Measurements from ENCODE around the gene RASGRP4.

The RASGRP4 gene

DNA sequence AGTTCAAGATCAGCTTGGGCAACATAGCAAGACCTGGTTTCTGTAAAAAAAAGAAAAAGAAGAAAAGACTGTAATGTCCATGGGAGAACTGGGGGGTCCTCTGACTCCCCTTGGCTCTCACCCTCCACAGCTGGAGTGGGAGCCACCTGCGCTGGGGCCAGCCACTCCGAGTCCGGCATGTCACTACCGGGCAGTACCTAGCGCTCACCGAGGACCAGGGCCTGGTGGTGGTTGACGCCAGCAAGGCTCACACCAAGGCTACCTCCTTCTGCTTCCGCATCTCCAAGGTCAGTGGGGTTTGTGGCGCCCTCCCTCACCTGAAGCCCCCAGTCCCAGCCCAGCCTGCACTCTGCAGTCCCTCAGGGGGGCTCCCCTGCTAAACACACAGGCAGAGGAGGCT lies 22.2 kb upstream of the RASGRP4 start:
- 95% methylated on average over 9 of the region's 9 CpGs for WGBS, 2 experiments
- Histone ChIP-seq H3K4me1 (ENCODE audit: control insufficient read depth, insufficient read depth, low read length) (no peaks in the 10 kb centered on the region), H3K36me3 (ENCODE audit: control insufficient read depth, insufficient read depth, low read length) (no peaks in the 10 kb centered on the region), H3K27ac (ENCODE audit: insufficient read depth, low read depth, low read length, poor library complexity, severe bottlenecking) (no peak overlapping the region), H3K9me3 (ENCODE audit: control insufficient read depth, low read length) (no peaks in the 10 kb centered on the region), H3K27me3 (ENCODE audit: control insufficient read depth, insufficient read depth, low read length, poor library complexity, severe bottlenecking) (no peaks in the 10 kb centered on the region), H3K4me3 (ENCODE audit: insufficient read depth, low read depth, low read length) (no peak overlapping the region)

DNA sequence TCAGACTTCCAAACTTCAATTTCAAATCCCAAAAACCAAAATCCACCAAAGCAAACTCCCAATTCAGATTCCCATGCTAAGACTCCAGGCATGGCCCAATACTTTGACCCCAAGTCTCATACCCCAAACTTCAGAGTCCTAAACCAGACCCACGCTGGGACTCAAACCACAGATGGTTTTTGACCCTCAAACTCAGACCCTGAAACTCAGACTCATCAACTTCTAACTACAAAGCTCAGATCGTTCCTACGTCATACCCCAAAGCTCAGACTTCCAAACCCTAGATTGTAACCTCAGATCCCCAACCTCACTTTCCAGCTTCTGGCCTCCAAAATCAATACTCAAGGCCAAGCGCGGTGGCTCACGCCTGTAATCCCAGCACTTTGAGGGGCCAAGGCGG lies 19.3 kb upstream of the RASGRP4 start:
- 93 to 94% methylated on average over 7 of the region's 7 CpGs for WGBS, 2 experiments
- Histone ChIP-seq H3K4me3 (ENCODE audit: insufficient read depth, low read depth, low read length) (no peak overlapping the region), H3K36me3 (ENCODE audit: control insufficient read depth, insufficient read depth, low read length) (no peaks in the 10 kb centered on the region), H3K4me1 (ENCODE audit: control insufficient read depth, insufficient read depth, low read length) (peaks cover 5% of the 10 kb centered on the region), H3K27me3 (ENCODE audit: control insufficient read depth, insufficient read depth, low read length, poor library complexity, severe bottlenecking) (no peaks in the 10 kb centered on the region), H3K27ac (ENCODE audit: insufficient read depth, low read depth, low read length, poor library complexity, severe bottlenecking) (no peak overlapping the region), H3K9me3 (ENCODE audit: control insufficient read depth, low read length) (no peaks in the 10 kb centered on the region)

- Histone ChIP-seq H3K36me3 (ENCODE audit: control insufficient read depth, insufficient read depth, low read length) (no peaks in the 10 kb centered on the region), H3K27ac (ENCODE audit: insufficient read depth, low read depth, low read length, poor library complexity, severe bottlenecking) (no peak overlapping the region), H3K4me3 (ENCODE audit: insufficient read depth, low read depth, low read length) (no peak overlapping the region), H3K9me3 (ENCODE audit: control insufficient read depth, low read length) (no peaks in the 10 kb centered on the region), H3K27me3 (ENCODE audit: control insufficient read depth, insufficient read depth, low read length, poor library complexity, severe bottlenecking) (no peaks in the 10 kb centered on the region), H3K4me1 (ENCODE audit: control insufficient read depth, insufficient read depth, low read length) (peaks cover 5% of the 10 kb centered on the region)
- WGBS, 2 experiments, result 92 to 94% methylated on average over 7 of the region's 7 CpGs
Observed at GRCh38 chr19:38444026-38444425, 18.0 kb upstream of the RASGRP4 start.

DNA sequence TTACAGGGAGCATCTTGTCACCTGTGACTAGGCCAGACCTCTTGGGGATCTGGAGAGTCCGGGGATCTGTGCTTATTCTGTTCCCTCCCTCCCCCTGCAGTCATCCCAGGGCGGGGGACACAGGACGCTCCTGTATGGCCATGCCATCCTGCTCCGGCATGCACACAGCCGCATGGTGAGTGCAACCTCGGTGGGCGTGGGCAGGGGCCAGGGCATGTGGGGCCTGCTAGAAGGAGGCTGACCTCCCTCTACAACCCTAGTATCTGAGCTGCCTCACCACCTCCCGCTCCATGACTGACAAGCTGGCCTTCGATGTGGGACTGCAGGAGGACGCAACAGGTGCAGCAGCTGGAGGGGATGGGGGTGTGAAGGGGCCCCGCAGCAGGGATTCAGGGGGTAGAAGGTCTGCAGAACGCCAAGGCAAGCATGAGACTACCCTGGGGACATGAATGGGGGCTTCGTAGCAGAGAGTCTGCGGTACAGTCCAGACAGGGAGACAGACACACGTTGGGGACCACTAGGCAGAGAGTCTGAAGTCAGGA lies 17.5 kb upstream of the RASGRP4 start:
- no peaks in the 10 kb centered on the region for H3K36me3 ChIP-seq (ENCODE audit: control insufficient read depth, insufficient read depth, low read length)
- WGBS, 2 experiments, result 95% methylated on average over 15 of the region's 15 CpGs
- no peaks in the 10 kb centered on the region for H3K27me3 ChIP-seq (ENCODE audit: control insufficient read depth, insufficient read depth, low read length, poor library complexity, severe bottlenecking)
- peaks cover 5% of the 10 kb centered on the region for H3K4me1 ChIP-seq (ENCODE audit: control insufficient read depth, insufficient read depth, low read length)
- no peak overlapping the region for H3K27ac ChIP-seq (ENCODE audit: insufficient read depth, low read depth, low read length, poor library complexity, severe bottlenecking)
- H3K9me3 ChIP-seq (ENCODE audit: control insufficient read depth, low read length), result no peaks in the 10 kb centered on the region
- no peak overlapping the region for H3K4me3 ChIP-seq (ENCODE audit: insufficient read depth, low read depth, low read length)

DNA sequence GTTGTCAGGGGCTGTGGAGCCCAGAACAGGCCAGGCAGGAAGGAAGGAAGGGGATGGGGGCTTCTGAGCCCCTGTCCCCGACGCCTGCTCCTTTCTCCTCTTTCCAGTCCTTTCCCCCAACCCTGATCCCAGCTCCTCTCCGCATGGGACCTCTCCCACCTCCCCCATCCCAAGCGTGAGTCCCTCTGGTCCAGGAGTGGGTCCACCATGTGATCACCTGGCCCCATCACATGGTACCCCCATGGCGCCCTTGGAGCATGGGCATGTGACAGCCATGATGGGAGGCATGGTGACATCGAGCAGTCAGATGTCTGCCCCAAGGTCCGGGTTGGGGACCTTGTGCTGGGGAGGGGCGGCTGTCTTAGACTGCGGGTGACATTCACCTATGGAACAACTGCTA lies 16.7 kb upstream of the RASGRP4 start:
- Histone ChIP-seq H3K4me3 (ENCODE audit: insufficient read depth, low read depth, low read length) (no peak overlapping the region), H3K9me3 (ENCODE audit: control insufficient read depth, low read length) (no peaks in the 10 kb centered on the region), H3K36me3 (ENCODE audit: control insufficient read depth, insufficient read depth, low read length) (no peaks in the 10 kb centered on the region), H3K27ac (ENCODE audit: insufficient read depth, low read depth, low read length, poor library complexity, severe bottlenecking) (no peak overlapping the region), H3K27me3 (ENCODE audit: control insufficient read depth, insufficient read depth, low read length, poor library complexity, severe bottlenecking) (no peaks in the 10 kb centered on the region), H3K4me1 (ENCODE audit: control insufficient read depth, insufficient read depth, low read length) (peaks cover 5% of the 10 kb centered on the region)
- 86% methylated on average over 9 of the region's 9 CpGs for WGBS, 2 experiments

- no peaks in the 10 kb centered on the region for H3K36me3 ChIP-seq (ENCODE audit: control insufficient read depth, insufficient read depth, low read length)
- no peak overlapping the region for H3K4me3 ChIP-seq (ENCODE audit: insufficient read depth, low read depth, low read length)
- WGBS, 2 experiments, result 42 to 51% methylated on average over 6 to 7 of the region's 7 CpGs
- no peaks in the 10 kb centered on the region for H3K9me3 ChIP-seq (ENCODE audit: control insufficient read depth, low read length)
- H3K4me1 ChIP-seq (ENCODE audit: control insufficient read depth, insufficient read depth, low read length), result peaks cover 5% of the 10 kb centered on the region
- H3K27me3 ChIP-seq (ENCODE audit: control insufficient read depth, insufficient read depth, low read length, poor library complexity, severe bottlenecking), result no peaks in the 10 kb centered on the region
- H3K27ac ChIP-seq (ENCODE audit: insufficient read depth, low read depth, low read length, poor library complexity, severe bottlenecking), result no peak overlapping the region
Observed at GRCh38 chr19:38441657-38442348, 15.8 kb upstream of the RASGRP4 start.

GRCh38 chr19:38440592-38440991 lies 14.6 kb upstream of the RASGRP4 start:
- 87 to 89% methylated on average over 14 of the region's 14 CpGs for WGBS, 2 experiments
- Histone ChIP-seq H3K4me3 (ENCODE audit: insufficient read depth, low read depth, low read length) (no peak overlapping the region), H3K36me3 (ENCODE audit: control insufficient read depth, insufficient read depth, low read length) (no peaks in the 10 kb centered on the region), H3K4me1 (ENCODE audit: control insufficient read depth, insufficient read depth, low read length) (peaks cover 5% of the 10 kb centered on the region), H3K27me3 (ENCODE audit: control insufficient read depth, insufficient read depth, low read length, poor library complexity, severe bottlenecking) (no peaks in the 10 kb centered on the region), H3K27ac (ENCODE audit: insufficient read depth, low read depth, low read length, poor library complexity, severe bottlenecking) (no peak overlapping the region), H3K9me3 (ENCODE audit: control insufficient read depth, low read length) (no peaks in the 10 kb centered on the region)

GRCh38 chr19:38437917-38438316 lies 11.9 kb upstream of the RASGRP4 start:
- 85 to 89% methylated on average over 2 of the region's 2 CpGs for WGBS, 2 experiments
- no peaks in the 10 kb centered on the region for H3K9me3 ChIP-seq (ENCODE audit: control insufficient read depth, low read length)
- no peaks in the 10 kb centered on the region for H3K36me3 ChIP-seq (ENCODE audit: control insufficient read depth, insufficient read depth, low read length)
- peaks cover 23% of the 10 kb centered on the region for H3K4me1 ChIP-seq (ENCODE audit: control insufficient read depth, insufficient read depth, low read length)
- no peak overlapping the region for H3K27ac ChIP-seq (ENCODE audit: insufficient read depth, low read depth, low read length, poor library complexity, severe bottlenecking)
- no peaks in the 10 kb centered on the region for H3K27me3 ChIP-seq (ENCODE audit: control insufficient read depth, insufficient read depth, low read length, poor library complexity, severe bottlenecking)
- H3K4me3 ChIP-seq (ENCODE audit: insufficient read depth, low read depth, low read length), result no peak overlapping the region

- 93 to 94% methylated on average over 6 of the region's 6 CpGs for WGBS, 2 experiments
- Histone ChIP-seq H3K27ac (ENCODE audit: insufficient read depth, low read depth, low read length, poor library complexity, severe bottlenecking) (no peak overlapping the region), H3K27me3 (ENCODE audit: control insufficient read depth, insufficient read depth, low read length, poor library complexity, severe bottlenecking) (no peaks in the 10 kb centered on the region), H3K4me1 (ENCODE audit: control insufficient read depth, insufficient read depth, low read length) (peaks cover 23% of the 10 kb centered on the region), H3K4me3 (ENCODE audit: insufficient read depth, low read depth, low read length) (no peak overlapping the region), H3K36me3 (ENCODE audit: control insufficient read depth, insufficient read depth, low read length) (no peaks in the 10 kb centered on the region), H3K9me3 (ENCODE audit: control insufficient read depth, low read length) (no peaks in the 10 kb centered on the region)
Observed at GRCh38 chr19:38437295-38437694, 11.3 kb upstream of the RASGRP4 start.

GRCh38 chr19:38434549-38435051 lies 8.6 kb upstream of the RASGRP4 start:
- no peaks in the 10 kb centered on the region for H3K9me3 ChIP-seq (ENCODE audit: control insufficient read depth, low read length)
- H3K27ac ChIP-seq (ENCODE audit: insufficient read depth, low read depth, low read length, poor library complexity, severe bottlenecking), result no peak overlapping the region
- WGBS, 2 experiments, result 3% methylated on average over 13 of the region's 13 CpGs
- peak overlapping the region; percentile 5 for H3K4me3 ChIP-seq (ENCODE audit: insufficient read depth, low read depth, low read length)
- no peaks in the 10 kb centered on the region for H3K27me3 ChIP-seq (ENCODE audit: control insufficient read depth, insufficient read depth, low read length, poor library complexity, severe bottlenecking)
- H3K36me3 ChIP-seq (ENCODE audit: control insufficient read depth, insufficient read depth, low read length), result no peaks in the 10 kb centered on the region
- peaks cover 18% of the 10 kb centered on the region for H3K4me1 ChIP-seq (ENCODE audit: control insufficient read depth, insufficient read depth, low read length)
